ENCODE measurements around the gene STK39. TPM values are rescaled to one million over a fixed set of nuclear protein-coding genes. Genes with fewer than 3 reads are reported as not detected.

Gene STK39
- total RNA-seq (2012; rRNA removed) (11.8 and 25.8 TPM in 2 replicates), polyA plus RNA-seq (2012; rRNA removed) (12.8 and 16.4 TPM in 2 replicates), Bru-seq, nascent RNA (percentile 89 among the genes with signal in this experiment), BruChase-seq, experiment 1, labeled RNA remaining after a 6-hour chase (percentile 69 among the genes with signal in this experiment), BruChase-seq, experiment 2, labeled RNA remaining after a 2-hour chase (percentile 80 among the genes with signal in this experiment)
- 2.3 and 4.0 TPM in 2 replicates for polyA plus RNA-seq (2012; cell fraction: cytosol; rRNA removed)
- 0.84 and 11.9 TPM in 2 replicates for polyA plus RNA-seq (2012; cell fraction: nucleus; rRNA removed; ENCODE audit: low replicate concordance)
- long read RNA-seq, transcript STK39-201 (18 exons, 3,820 nt): major isoform, 55 of 87 reads
- long read RNA-seq, partial matches to known transcripts: 7 of 87 reads
- long read RNA-seq, other reads (novel, unspliced or antisense): 25 of 87 reads

- Histone ChIP-seq H4K5ac (ENCODE audit: low read depth, low read length) (peak within 1 kb of the TSS; percentile 27; the same call in 1 of the 2 replicates), H3K27ac (ENCODE audit: insufficient read depth, low read length) (peak within 1 kb of the TSS; percentile 91), H3K23ac (ENCODE audit: low read depth, low read length) (peak within 1 kb of the TSS; percentile 49), H3K27me3 (ENCODE audit: control insufficient read depth, insufficient read depth, low read length) (no peaks in the 10 kb centered on the region), H2AK9ac (replicated peaks; ENCODE audit: low read depth, low read length, poor library complexity) (peak within 1 kb of the TSS; percentile 45), H4K91ac (ENCODE audit: insufficient read depth, low read depth, low read length) (peak within 1 kb of the TSS; percentile 10; the same call in 1 of the 2 replicates), H3K18ac (ENCODE audit: low read depth, low read length) (peak within 1 kb of the TSS; percentile 45; the same call in 1 of the 2 replicates), H4K20me1 (ENCODE audit: insufficient read depth, low read length) (peaks cover 18% of the 10 kb centered on the region), H3K4ac (ENCODE audit: low read depth, low read length) (peak within 1 kb of the TSS; percentile 73), H2AFZ (replicated peaks; ENCODE audit: low read length, poor library complexity) (peak within 1 kb of the TSS; percentile 92), H3K4me1 (ENCODE audit: control insufficient read depth, insufficient read depth, low read length) (peaks cover 9% of the 10 kb centered on the region), H2BK20ac (ENCODE audit: low read depth, low read length) (no peak within 1 kb of the TSS), H4K8ac (ENCODE audit: low read depth in 2 of 2, low read length in 2 of 2) (peak within 1 kb of the TSS in 1 of 2 experiments; percentile 2; a peak in 1 of 4 replicates), H3K36me3 (ENCODE audit: control insufficient read depth, insufficient read depth, low read length) (no peaks in the 10 kb centered on the region), H3K56ac (ENCODE audit: extremely low read depth, insufficient read depth, low read length) (peak within 1 kb of the TSS; percentile 45), H3K9ac (ENCODE audit: low read depth, low read length) (peak within 1 kb of the TSS; percentile 90), H3K9me1 (ENCODE audit: insufficient read depth, low read length) (peaks cover 10% of the 10 kb centered on the region), H3K79me1 (ENCODE audit: low read depth in 1 of 2, low read length in 2 of 2) (peaks cover 14 to 33% of the 10 kb centered on the region in 2 experiments), H3K4me3 (ENCODE audit: insufficient read depth, low read depth, low read length) (peak within 1 kb of the TSS; percentile 77), H2BK120ac (ENCODE audit: low read depth, low read length) (peak within 1 kb of the TSS; percentile 67), H3K4me2 (ENCODE audit: low read depth, low read length) (peak within 1 kb of the TSS; percentile 63), H3K14ac (replicated peaks; ENCODE audit: low read depth, low read length) (peak within 1 kb of the TSS; percentile 73), H3K9me3 (ENCODE audit: control insufficient read depth, insufficient read depth, low read length) (no peaks in the 10 kb centered on the region), H2BK15ac (ENCODE audit: low read depth, low read length) (0 out of 3 replicates have a peak within 1 kb of the TSS, but pooled peaks have one; percentile 2), H2AK5ac (ENCODE audit: low read depth, low read length) (no peak within 1 kb of the TSS), H2BK5ac (ENCODE audit: low read depth, low read length, poor library complexity, severe bottlenecking) (peak within 1 kb of the TSS; percentile 81)
- ATAC-seq (ENCODE audit: low read depth) (peak; percentile 90), DNase-seq (peak; percentile 73)
- TF ChIP-seq RAD21 (IDR thresholded peaks at IDR 0.05; ENCODE audit: low read length): no peak
- peak; percentile 58; the same call in 1 of the 2 replicates for TF ChIP-seq MAZ (IDR thresholded peaks at IDR 0.05; ENCODE audit: borderline replicate concordance, low read depth, low read length)
- peak; percentile 11; the same call in 1 of the 2 replicates for TF ChIP-seq MXI1 (IDR thresholded peaks at IDR 0.05; ENCODE audit: borderline replicate concordance, low read depth, low read length)
- 0 out of 2 replicates have a peak, but pooled peaks have one; percentile 5 for TF ChIP-seq CTCF (conservative IDR thresholded peaks at IDR 0.05; ENCODE audit: low read depth, low read length)
- BruUV-seq (replicated peaks): no TSS peak
- intact Hi-C loops (cut with micrococcal nuclease): loop anchor here (1.0 to 10.0 kb wide), 5 partner anchors 35 to 510 kb away; partner anchors contain the start of gene CERS6
- ChIA-PET CTCF (interaction anchor here (0.5 to 1.2 kb wide), 2 partner anchors 112 to 417 kb away, joined by 3 to 5 read pairs; no protein-coding TSS in a partner anchor), POLR2A (ENCODE audit: unreplicated experiment) (no interaction called here)
- dilution Hi-C loops (cut with HindIII; ENCODE audit: low sequenced_read_pairs, unreplicated experiment): no loop called here
- WGBS, 2 experiments (ENCODE audit: extremely low coverage in 2 of 2, insufficient read length in 1 of 2): 0% methylated on average over 14 of the region's 91 CpGs; no CpG with 5 or more reads in 1 of the 2 experiments
- in situ Hi-C loops (cut with MboI; ENCODE audit: low sequenced_read_pairs): no loop called here
Observed at GRCh38 chr2:168247341-168248261, at the start of gene STK39. STK39 (minus strand) TSS chr2:168247595; CDS start chr2:168247435, 160 bp downstream.
